DND-41 (cell line): ENCODE results near the gene TBC1D5.

Source experiments
- ATAC-seq: fragments of 200-7000 bp; cut with Tn5 transposase; 3 replicates; pipeline ENCODE4 v1.9.1; 2021; ENCODE audit warnings: low read depth; ENCODE audit not compliant: insufficient read depth
- DNase-seq: peaks from one replicate; pipeline ENCODE4 v3.0.0-alpha.2; 2020
- H2AFZ ChIP-seq: 2 replicates; pipeline ENCODE4 v1.6.0; 2012; ENCODE audit warnings: low read depth, low read length
- H3K27ac ChIP-seq: 2 replicates; pipeline ENCODE4 v1.5.1; 2012; ENCODE audit warnings: low read length, inconsistent platforms
- H3K27me3 ChIP-seq: fragments of 200-600 bp; sonication (generic); 2 replicates; pipeline ENCODE4 v1.6.0; 2012; ENCODE audit warnings: low read length, mild to moderate bottlenecking, inconsistent platforms; ENCODE audit not compliant: insufficient read depth, poor library complexity
- H3K36me3 ChIP-seq: 2 replicates; pipeline ENCODE4 v1.5.1; 2012; ENCODE audit warnings: low read length, inconsistent platforms; ENCODE audit not compliant: insufficient read depth
- H3K4me1 ChIP-seq: 2 replicates; pipeline ENCODE4 v1.5.1; 2012; ENCODE audit warnings: mild to moderate bottlenecking, low read length; ENCODE audit not compliant: insufficient read depth
- H3K4me2 ChIP-seq: 2 replicates; pipeline ENCODE4 v1.6.0; 2012; ENCODE audit warnings: mild to moderate bottlenecking, moderate library complexity, low read length, inconsistent platforms; ENCODE audit not compliant: insufficient read depth
- H3K4me3 ChIP-seq, 2 experiments: fragments of 200-600 bp in 1 of 2; shearing (Covaris generic) in 1 of 2; 2 replicates each; pipeline ENCODE4 v1.5.1; 2012 to 2016; ENCODE audit warnings: inconsistent platforms in 2 of 2, low read length in 2 of 2, mild to moderate bottlenecking in 2 of 2, low read depth in 1 of 2, moderate library complexity in 1 of 2
- H3K79me2 ChIP-seq: 2 replicates; pipeline ENCODE4 v1.6.0; 2012; ENCODE audit warnings: low read length, inconsistent platforms; ENCODE audit not compliant: insufficient read depth
- H3K9ac ChIP-seq: 2 replicates; pipeline ENCODE4 v1.6.0; 2012; ENCODE audit warnings: low read depth, mild to moderate bottlenecking, inconsistent platforms, low read length, moderate library complexity
- H3K9me3 ChIP-seq: 2 replicates; pipeline ENCODE4 v1.5.1; 2012; ENCODE audit warnings: low read length, moderate library complexity, mild to moderate bottlenecking, inconsistent platforms; ENCODE audit not compliant: insufficient read depth, severe bottlenecking
- H4K20me1 ChIP-seq: 2 replicates; pipeline ENCODE4 v1.6.0; 2012; ENCODE audit warnings: low read length; ENCODE audit not compliant: insufficient read depth
- CTCF ChIP-seq: IDR thresholded peaks from 2 replicates; pipeline ENCODE4 v1.5.1; 2012; ENCODE audit warnings: borderline replicate concordance, low read length, moderate library complexity, mild to moderate bottlenecking; ENCODE audit not compliant: poor library complexity, severe bottlenecking; ENCODE audit errors: extremely low read depth
- EZH2 ChIP-seq: IDR thresholded peaks from 3 replicates; pipeline ENCODE4 v1.6.1; 2012; ENCODE audit warnings: borderline replicate concordance, low read depth, mild to moderate bottlenecking, moderate library complexity, low read length, inconsistent platforms; ENCODE audit not compliant: severe bottlenecking

TBC1D5 gene

DNA sequence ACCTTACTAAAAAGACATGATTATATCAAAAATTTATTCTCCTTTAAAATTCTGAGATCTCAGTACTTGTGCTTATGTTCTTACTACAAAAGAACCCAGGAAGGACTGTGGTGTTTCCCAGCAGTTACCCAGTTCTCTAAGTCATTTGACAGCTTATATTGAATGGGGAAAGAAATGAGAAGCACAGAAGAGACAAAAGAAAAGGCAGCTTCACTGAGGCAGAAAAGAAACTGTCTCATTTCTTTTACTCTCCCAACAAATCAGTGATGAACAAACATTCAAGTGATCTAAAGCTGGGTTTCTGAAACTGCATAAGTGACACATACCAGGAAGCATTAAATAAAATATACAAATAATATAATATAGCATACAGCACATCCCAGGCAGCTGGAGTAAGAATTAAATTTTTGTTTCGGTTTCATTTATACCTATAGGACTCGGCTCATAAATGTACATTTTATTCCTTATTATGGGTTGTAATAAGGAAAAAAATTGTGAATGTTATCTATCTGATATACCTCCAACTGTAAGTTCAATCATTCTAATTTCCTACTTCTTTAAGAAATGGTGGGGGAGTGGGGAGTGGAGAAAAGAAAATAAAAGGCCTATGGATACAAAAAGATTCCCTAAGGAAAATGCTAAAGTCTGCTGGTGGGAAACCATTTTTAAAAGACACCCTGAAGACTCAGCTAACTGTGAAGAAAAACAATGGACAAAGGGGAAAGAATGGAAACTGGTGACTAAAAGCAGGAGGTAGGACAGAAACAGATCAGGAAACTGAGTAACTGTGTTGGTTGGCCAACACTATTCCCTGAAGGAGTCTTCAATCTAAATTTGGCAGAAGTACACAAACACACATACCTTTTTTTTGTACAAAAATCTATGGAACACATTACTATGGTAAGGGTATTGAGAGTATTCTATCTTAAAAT, 156.8 kb downstream of the TBC1D5 start:
- no peaks in the 10 kb centered on the region for H3K27me3 ChIP-seq
- no peak overlapping the region for H3K9ac ChIP-seq
- no peak overlapping the region for H2AFZ ChIP-seq
- H3K4me2 ChIP-seq: no peak overlapping the region
- no peak overlapping the region for H3K4me3 ChIP-seq
- H3K4me1 ChIP-seq: peaks cover 8% of the 10 kb centered on the region; the same call in 1 of the 2 replicates
- peaks cover 5% of the 10 kb centered on the region; the same call in 1 of the 2 replicates for H3K36me3 ChIP-seq
- no peak overlapping the region for H3K27ac ChIP-seq
- DNase-seq (no peak), ATAC-seq (no peak)
- H3K79me2 ChIP-seq: peaks cover 28% of the 10 kb centered on the region
- TF ChIP-seq EZH2: no peak
- no peak for TF ChIP-seq CTCF
- H3K9me3 ChIP-seq: peaks cover 5% of the 10 kb centered on the region
- no peaks in the 10 kb centered on the region for H4K20me1 ChIP-seq

GRCh38 chr3:17584066-17584465, 158.4 kb downstream of the TBC1D5 start:
- Histone ChIP-seq H3K9me3 (no peaks in the 10 kb centered on the region), H3K9ac (no peak overlapping the region), H3K4me3 (no peak overlapping the region), H4K20me1 (no peaks in the 10 kb centered on the region), H3K79me2 (peaks cover 21% of the 10 kb centered on the region), H3K36me3 (no peaks in the 10 kb centered on the region), H3K4me2 (no peak overlapping the region), H3K27me3 (no peaks in the 10 kb centered on the region), H3K27ac (no peak overlapping the region), H3K4me1 (peaks cover 24% of the 10 kb centered on the region), H2AFZ (no peak overlapping the region)
- TF ChIP-seq CTCF (no peak), EZH2 (no peak)
- DNase-seq (no peak), ATAC-seq (no peak)

DNA sequence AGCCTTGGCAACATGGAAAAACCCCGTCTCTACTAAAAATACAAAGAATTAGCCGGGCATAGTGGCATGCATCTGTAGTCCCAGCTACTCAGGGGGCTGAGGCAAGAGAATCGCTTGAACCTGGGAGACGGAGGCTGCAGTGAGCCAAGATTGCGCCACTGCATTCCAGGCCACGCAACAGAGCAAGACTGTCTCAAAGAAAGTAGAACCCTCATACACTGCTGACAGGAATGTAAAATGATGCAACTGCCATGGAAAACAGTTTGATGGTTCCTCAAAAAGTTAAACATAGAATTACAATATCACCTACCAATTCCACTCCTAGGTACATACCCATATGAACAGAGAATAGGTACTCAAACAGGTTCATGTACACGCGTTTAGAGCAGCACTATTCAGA, 158.9 kb downstream of the TBC1D5 start:
- Histone ChIP-seq H3K9me3 (no peaks in the 10 kb centered on the region), H3K4me1 (peaks cover 24% of the 10 kb centered on the region), H3K27ac (no peak overlapping the region), H3K9ac (no peak overlapping the region), H3K4me3 (no peak overlapping the region), H3K4me2 (no peak overlapping the region), H3K36me3 (no peaks in the 10 kb centered on the region), H3K79me2 (peaks cover 21% of the 10 kb centered on the region), H2AFZ (no peak overlapping the region), H3K27me3 (no peaks in the 10 kb centered on the region), H4K20me1 (no peaks in the 10 kb centered on the region)
- DNase-seq (no peak), ATAC-seq (no peak)
- no peak for TF ChIP-seq CTCF
- no peak for TF ChIP-seq EZH2
